Tibial artery (tissue), 4 donors: Measurements from ENCODE around the gene RAPGEFL1.
"Not testable (repeated sequence)": the region's sequence is repeated elsewhere in the genome, so short reads cannot be mapped to it uniquely, and the experiment has no call there.

Experiments used
- DNase-seq, 2 donors: peaks; one replicate each; pipeline ENCODE4 v3.0.0-alpha.2; 2019
- H3K27ac ChIP-seq, 2 donors: fragments of 200-600 bp; sonication (generic) in 1 of 2; 1 replicate in 1 of 2; 2 replicates in 1 of 2; pipeline ENCODE4 v1.5.1; 2018 to 2019; ENCODE audit warnings: mild to moderate bottlenecking in 1 of 2
- H3K27me3 ChIP-seq, 2 donors: fragments of 200-600 bp; sonication (generic) in 1 of 2; one replicate each; pipeline versions ENCODE4 v1.5.1 to v1.6.0; 2016 to 2019
- H3K36me3 ChIP-seq, 3 donors: fragments of 200-600 bp; sonication (generic) in 2 of 3; one replicate each; pipeline ENCODE4 v1.5.1; 2016 to 2019; ENCODE audit warnings: mild to moderate bottlenecking in 2 of 3
- H3K4me1 ChIP-seq, 4 donors: fragments of 200-600 bp; sonication (generic) in 2 of 4; 1 replicate in 3 of 4; 2 replicates in 1 of 4; pipeline ENCODE4 v1.5.1; 2016 to 2019
- H3K4me3 ChIP-seq, 2 donors: fragments of 200-600 bp; sonication (generic) in 1 of 2; 1 replicate in 1 of 2; 2 replicates in 1 of 2; pipeline ENCODE4 v1.5.1; 2018 to 2019; ENCODE audit warnings: mild to moderate bottlenecking in 2 of 2
- H3K9me3 ChIP-seq, 3 donors: fragments of 200-600 bp; sonication (generic) in 1 of 3; one replicate each; pipeline ENCODE4 v1.5.1; 2016 to 2019
- CTCF ChIP-seq, 2 experiments: fragments of 200-600 bp in 1 of 2; fragments of 450-650 bp in 1 of 2; IDR thresholded peaks; one replicate each; pipeline ENCODE4 v1.5.1; 2017 to 2019; ENCODE audit warnings: antibody characterized with exemption in 2 of 2, mild to moderate bottlenecking in 1 of 2, moderate library complexity in 1 of 2
- intact Hi-C: fragments of 100-400 bp; cut with DNase I; formaldehyde crosslinking; loops from one replicate; pipeline ENCODE4 v1.15.0; 2023; ENCODE audit warnings: low total_unique reads

Gene RAPGEFL1

GRCh38 chr17:40230670-40231069 is 53.4 kb downstream of the RAPGEFL1 start:
- Histone ChIP-seq H3K36me3 (peaks cover 35 to 52% (median 37%) of the 10 kb centered on the region in 3 donors), H3K4me1 (peaks cover 0 to 4% (median 1%) of the 10 kb centered on the region in 4 donors), H3K4me3 (no peak overlapping the region), H3K27me3 (no peaks in the 10 kb centered on the region), H3K9me3 (no peaks in the 10 kb centered on the region), H3K27ac (no peak overlapping the region)
- intact Hi-C loops, result no loop called here
- no peak for DNase-seq
- TF ChIP-seq CTCF (IDR thresholded peaks at IDR 0.05), result no peak

- H3K27me3 ChIP-seq, H3K4me1 ChIP-seq, H3K27ac ChIP-seq, H3K4me3 ChIP-seq, H3K9me3 ChIP-seq, intact Hi-C loops, DNase-seq: not testable (repeated sequence)
- H3K36me3 ChIP-seq, result peaks cover 32 to 55% (median 32%) of the 10 kb centered on the region in 3 donors
These were observed 54.7 kb downstream of the RAPGEFL1 start for GRCh38 chr17:40231928-40232327.

- intact Hi-C loops, result no loop called here
- Histone ChIP-seq H3K36me3 (peaks cover 0 to under 1% (median 0%) of the 10 kb centered on the region in 3 donors), H3K4me3 (no peak overlapping the region), H3K9me3 (no peaks in the 10 kb centered on the region), H3K4me1 (peaks cover 0 to 26% (median 8%) of the 10 kb centered on the region in 4 donors), H3K27ac (no peak overlapping the region), H3K27me3 (no peaks in the 10 kb centered on the region)
- DNase-seq, result no peak
- no peak for TF ChIP-seq CTCF (IDR thresholded peaks at IDR 0.05)
These were observed 64.1 kb downstream of the RAPGEFL1 start for GRCh38 chr17:40241252-40241834.

GRCh38 chr17:40242774-40243173 is 65.5 kb downstream of the RAPGEFL1 start:
- no peak for DNase-seq
- H3K27me3 ChIP-seq, result no peaks in the 10 kb centered on the region
- no peaks in the 10 kb centered on the region for H3K9me3 ChIP-seq
- intact Hi-C loops, result no loop called here
- no peak for TF ChIP-seq CTCF (IDR thresholded peaks at IDR 0.05)
- H3K27ac ChIP-seq, result no peak overlapping the region
- peaks cover 0 to 26% (median 8%) of the 10 kb centered on the region in 4 donors for H3K4me1 ChIP-seq
- H3K36me3 ChIP-seq, result no peaks in the 10 kb centered on the region
- H3K4me3 ChIP-seq, result no peak overlapping the region

- H3K4me1 ChIP-seq, result peaks cover 0 to 26% (median 8%) of the 10 kb centered on the region in 4 donors
- intact Hi-C loops, result no loop called here
- no peaks in the 10 kb centered on the region for H3K27me3 ChIP-seq
- no peaks in the 10 kb centered on the region for H3K9me3 ChIP-seq
- no peak overlapping the region for H3K4me3 ChIP-seq
- H3K27ac ChIP-seq, result no peak overlapping the region
- no peak for DNase-seq
- no peak for TF ChIP-seq CTCF (IDR thresholded peaks at IDR 0.05)
- no peaks in the 10 kb centered on the region for H3K36me3 ChIP-seq
These were observed 66.5 kb downstream of the RAPGEFL1 start for GRCh38 chr17:40243761-40244160.

GRCh38 chr17:40244255-40244654 is 67.0 kb downstream of the RAPGEFL1 start:
- H3K4me3 ChIP-seq, result no peak overlapping the region
- no peaks in the 10 kb centered on the region for H3K9me3 ChIP-seq
- peaks cover 0 to 26% (median 8%) of the 10 kb centered on the region in 4 donors for H3K4me1 ChIP-seq
- H3K27ac ChIP-seq, result no peak overlapping the region
- H3K36me3 ChIP-seq, result no peaks in the 10 kb centered on the region
- intact Hi-C loops, result no loop called here
- no peak for TF ChIP-seq CTCF (IDR thresholded peaks at IDR 0.05)
- H3K27me3 ChIP-seq, result no peaks in the 10 kb centered on the region
- DNase-seq, result no peak
